Right lobe of liver (tissue), 4 donors: ENCODE results near the gene MAML3.

Source experiments
- CTCF ChIP-seq, 4 donors: fragments of 200-600 bp in 3 of 4; fragments of 450-650 bp in 1 of 4; IDR thresholded peaks; one replicate each; pipeline versions ENCODE4 v1.5.1 to v1.8.0; 2016 to 2022; ENCODE audit warnings: antibody characterized with exemption in 4 of 4, mild to moderate bottlenecking in 2 of 4
- POLR2A ChIP-seq: fragments of 450-650 bp; IDR thresholded peaks from one replicate; pipeline ENCODE4 v1.6.1; 2017; ENCODE audit warnings: antibody characterized with exemption, mild to moderate bottlenecking
- donor health status: DM: no; HTN: no; CAD: no.
- donor health status: DM: no; HTN: no; CAD: no.
- donor health status: DM: no; HTN: yes; CAD: no.

- TF ChIP-seq CTCF (IDR thresholded peaks at IDR 0.05) (no peak), POLR2A (no peak)
Measured at GRCh38 chr4:140106289-140106844, 47.6 kb downstream of the MAML3 start.
